Measurements from ENCODE around the gene HACL1. TPM values are rescaled to one million over a fixed set of nuclear protein-coding genes. Genes with fewer than 3 reads are reported as not detected.

The HACL1 gene
- total and polyA plus RNA-seq, 2 donors (not counting 1 experiment from before 2014, with no cell fraction given): 20.8 to 38.7 TPM

- Histone ChIP-seq H3K36me3 (replicated peaks in 1 of 2; ENCODE audit: control extremely low read depth in 1 of 2, control insufficient read depth in 1 of 2, extremely low read depth in 1 of 2, insufficient read depth in 2 of 2, low read length in 1 of 2) (peaks cover 4 to 71% of the 10 kb centered on the region in 2 experiments), H3K27me3 (replicated peaks in 1 of 4; ENCODE audit: control extremely low read depth in 1 of 4, control insufficient read depth in 3 of 4, insufficient read depth in 4 of 4, low read length in 3 of 4) (no peaks in the 10 kb centered on the region), H3K4me2 (replicated peaks; ENCODE audit: low read depth, low read length, poor library complexity, severe bottlenecking) (no peak overlapping the region), H3K9ac (ENCODE audit: low read length) (no peak overlapping the region), H3K9me3 (ENCODE audit: control extremely low read depth in 1 of 3, control insufficient read depth in 2 of 3, insufficient read depth in 1 of 3, low read length in 2 of 3) (no peaks in the 10 kb centered on the region), H4K20me1 (ENCODE audit: control insufficient read depth, insufficient read depth, low read length, poor library complexity, severe bottlenecking) (no peaks in the 10 kb centered on the region), H3K4me1 (ENCODE audit: control insufficient read depth in 2 of 2, insufficient read depth in 2 of 2, low read length in 2 of 2) (no peaks in the 10 kb centered on the region), H3K27ac (ENCODE audit: low read length in 2 of 2) (no peak overlapping the region), H3K79me2 (ENCODE audit: control insufficient read depth, insufficient read depth, low read length) (no peaks in the 10 kb centered on the region), H3K4me3 (ENCODE audit: control extremely low read depth in 1 of 5, extremely low read depth in 1 of 5, insufficient read depth in 1 of 5, low read depth in 2 of 5, low read length in 4 of 5) (no peak overlapping the region), H2AFZ (ENCODE audit: insufficient read depth, low read depth, low read length, poor library complexity, severe bottlenecking) (no peak overlapping the region)
- Mint-ChIP-seq H3K27ac (no peak overlapping the region), H3K27me3 (no peaks in the 10 kb centered on the region), H3K4me3 (no peak overlapping the region), H3K4me1 (no peaks in the 10 kb centered on the region), H3K9me3 (ENCODE audit: insufficient read depth) (no peaks in the 10 kb centered on the region)
- ATAC-seq (ENCODE audit: low read depth): no peak
- intact Hi-C loops (cut with micrococcal nuclease): no loop called here
- no peak for DNase-seq
- ChIA-PET POLR2A (no interaction called here), CTCF (no interaction called here)
- TF ChIP-seq CTCF (IDR thresholded peaks at IDR 0.05) (no peak), EZH2 (IDR thresholded peaks at IDR 0.05; ENCODE audit: borderline replicate concordance, insufficient read depth, low read depth, low read length, poor library complexity, severe bottlenecking) (no peak)
- 86% methylated on average over 1 of the region's 1 CpG for whole genome bisulfite sequencing (ENCODE audit: insufficient coverage)
Measured at GRCh38 chr3:15563190-15563589, 38.2 kb downstream of the HACL1 start.

- CTCF ChIA-PET: interaction anchor here (0.7 kb wide), 1 partner anchor 519 kb away, joined by 3 read pairs; no protein-coding TSS in a partner anchor
- ATAC-seq (ENCODE audit: low read depth): no peak
- no peak overlapping the region for H3K27ac Mint-ChIP-seq
Measured at GRCh38 chr3:15562560-15562959, 38.8 kb downstream of the HACL1 start.

More at GRCh38 chr3:15562560-15562959, 38.8 kb downstream of the HACL1 start:
- Histone ChIP-seq H3K27me3 (replicated peaks in 1 of 4; ENCODE audit: control extremely low read depth in 1 of 4, control insufficient read depth in 3 of 4, insufficient read depth in 4 of 4, low read length in 3 of 4) (no peaks in the 10 kb centered on the region), H3K4me3 (ENCODE audit: control extremely low read depth in 1 of 5, extremely low read depth in 1 of 5, insufficient read depth in 1 of 5, low read depth in 2 of 5, low read length in 4 of 5) (no peak overlapping the region), H3K4me2 (replicated peaks; ENCODE audit: low read depth, low read length, poor library complexity, severe bottlenecking) (no peak overlapping the region), H3K4me1 (ENCODE audit: control insufficient read depth in 2 of 2, insufficient read depth in 2 of 2, low read length in 2 of 2) (peaks cover 3 to 4% of the 10 kb centered on the region in 2 donors), H3K9me3 (ENCODE audit: control extremely low read depth in 1 of 3, control insufficient read depth in 2 of 3, insufficient read depth in 1 of 3, low read length in 2 of 3) (no peaks in the 10 kb centered on the region), H3K36me3 (replicated peaks in 1 of 2; ENCODE audit: control extremely low read depth in 1 of 2, control insufficient read depth in 1 of 2, extremely low read depth in 1 of 2, insufficient read depth in 2 of 2, low read length in 1 of 2) (peaks cover 4 to 64% of the 10 kb centered on the region in 2 experiments), H4K20me1 (ENCODE audit: control insufficient read depth, insufficient read depth, low read length, poor library complexity, severe bottlenecking) (no peaks in the 10 kb centered on the region), H3K27ac (ENCODE audit: low read length in 2 of 2) (no peak overlapping the region), H2AFZ (ENCODE audit: insufficient read depth, low read depth, low read length, poor library complexity, severe bottlenecking) (no peak overlapping the region), H3K79me2 (ENCODE audit: control insufficient read depth, insufficient read depth, low read length) (no peaks in the 10 kb centered on the region), H3K9ac (ENCODE audit: low read length) (no peak overlapping the region)
- DNase-seq: no peak
- WGBS (ENCODE audit: insufficient coverage): 100% methylated on average over 5 of the region's 5 CpGs
- POLR2A ChIA-PET: no interaction called here
- no peaks in the 10 kb centered on the region for H3K27me3 Mint-ChIP-seq
- peaks cover 5% of the 10 kb centered on the region for H3K4me1 Mint-ChIP-seq
- TF ChIP-seq EZH2 (IDR thresholded peaks at IDR 0.05; ENCODE audit: borderline replicate concordance, insufficient read depth, low read depth, low read length, poor library complexity, severe bottlenecking): no peak
- TF ChIP-seq CTCF (IDR thresholded peaks at IDR 0.05): no peak
- intact Hi-C loops (cut with micrococcal nuclease): no loop called here
- no peaks in the 10 kb centered on the region for H3K9me3 Mint-ChIP-seq (ENCODE audit: insufficient read depth)
- no peak overlapping the region for H3K4me3 Mint-ChIP-seq

All from B cell (primary cell).